Erythroblast (primary cell): Measurements from ENCODE around the gene DHRS7B.

ENCODE experiments used
- GATA1 ChIP-seq: IDR thresholded peaks from 2 replicates; pipeline ENCODE4 v1.6.1; 2011; ENCODE audit warnings: low read depth, mild to moderate bottlenecking, control low read depth, low read length, moderate library complexity
- POLR2A ChIP-seq: IDR thresholded peaks from 2 replicates; pipeline ENCODE4 v1.6.1; 2011; ENCODE audit warnings: mild to moderate bottlenecking, low read length

DNA sequence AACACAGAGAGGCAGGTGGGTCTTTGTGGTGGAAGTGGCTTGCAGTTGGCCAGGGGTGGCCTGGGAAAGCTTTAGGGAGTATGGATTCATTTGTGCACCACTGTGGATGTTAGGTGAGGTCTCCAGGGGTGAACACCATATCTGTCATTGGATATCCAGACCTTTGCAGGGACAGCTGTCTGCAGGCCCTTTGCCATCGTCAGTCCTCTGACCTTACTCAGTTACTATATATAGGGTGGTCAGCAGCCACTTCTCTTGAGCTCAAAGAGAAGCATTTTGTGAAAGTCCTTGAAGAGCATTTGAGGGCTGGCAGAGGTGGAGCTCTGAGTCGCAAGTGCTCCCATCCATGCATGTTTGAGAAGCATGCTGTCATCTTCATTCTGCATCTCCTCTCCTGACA is 46.8 kb downstream of the DHRS7B start:
- no peak for TF ChIP-seq POLR2A
- TF ChIP-seq GATA1, result no peak
